NT2/D1 (cell line): Measurements from ENCODE around the gene CD86.

Source experiments
- SUZ12 ChIP-seq: IDR thresholded peaks from 2 replicates; pipeline ENCODE4 v1.6.1; 2011; ENCODE audit not compliant: insufficient read length, insufficient read depth; ENCODE audit errors: extremely low read depth
- ZNF274 ChIP-seq: IDR thresholded peaks from 2 replicates; pipeline ENCODE4 v1.6.1; 2011; ENCODE audit warnings: mild to moderate bottlenecking, low read depth, low read length

GRCh38 chr3:122063908-122064307, 8.7 kb downstream of the CD86 start:
- TF ChIP-seq SUZ12 (no peak), ZNF274 (no peak)
